Measurements from ENCODE around the gene POLR3F. TPM values are rescaled to one million over a fixed set of nuclear protein-coding genes. Genes with fewer than 3 reads are reported as not detected.

POLR3F gene
- polyA plus RNA-seq, 1 donor from 2014 or later: 47.3 TPM

DNA sequence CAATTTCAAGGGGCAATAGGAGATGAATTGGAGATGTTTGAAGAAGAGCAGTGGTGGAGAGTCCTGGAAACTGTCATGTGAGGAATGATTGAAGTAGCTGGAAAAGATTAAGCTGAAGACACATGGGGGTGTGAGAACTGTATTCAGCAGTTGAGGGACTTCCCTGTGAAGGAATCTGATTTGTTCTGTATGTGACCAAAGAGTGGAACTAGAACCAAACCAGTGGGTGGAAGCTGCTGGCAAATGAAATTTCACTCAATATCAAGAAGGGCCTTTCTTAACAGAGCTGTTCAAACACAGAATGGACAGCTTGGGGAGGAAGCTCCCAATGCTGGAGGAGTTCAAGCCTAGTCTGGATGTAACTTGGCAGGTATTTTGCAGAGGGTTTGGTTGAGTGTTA lies 61.9 kb downstream of the POLR3F start:
- Histone ChIP-seq H3K36me3 (ENCODE audit: insufficient read depth, low read length) (peaks cover 6% of the 10 kb centered on the region), H3K9me2 (ENCODE audit: insufficient read depth, low read length) (no peaks in the 10 kb centered on the region), H3K27ac (ENCODE audit: low read length) (no peak overlapping the region), H3K27me3 (ENCODE audit: insufficient read depth, low read depth, low read length) (no peaks in the 10 kb centered on the region), H3K9ac (ENCODE audit: low read length) (no peak overlapping the region), H2AFZ (ENCODE audit: low read depth, low read length) (no peak overlapping the region), H3K9me3 (ENCODE audit: low read length) (no peaks in the 10 kb centered on the region), H3K4me2 (ENCODE audit: low read length) (no peak overlapping the region), H3K79me2 (replicated peaks; ENCODE audit: insufficient read depth, low read length) (no peaks in the 10 kb centered on the region), H4K20me1 (ENCODE audit: insufficient read depth) (no peaks in the 10 kb centered on the region), H3K4me3 (ENCODE audit: low read length) (no peak overlapping the region), H3F3A (ENCODE audit: insufficient read depth, low read length, poor library complexity, severe bottlenecking) (no peaks in the 10 kb centered on the region)
- no peak for TF ChIP-seq EP300 (conservative IDR thresholded peaks at IDR 0.05; ENCODE audit: poor library complexity, severe bottlenecking)
- TF ChIP-seq, protein P1, sequence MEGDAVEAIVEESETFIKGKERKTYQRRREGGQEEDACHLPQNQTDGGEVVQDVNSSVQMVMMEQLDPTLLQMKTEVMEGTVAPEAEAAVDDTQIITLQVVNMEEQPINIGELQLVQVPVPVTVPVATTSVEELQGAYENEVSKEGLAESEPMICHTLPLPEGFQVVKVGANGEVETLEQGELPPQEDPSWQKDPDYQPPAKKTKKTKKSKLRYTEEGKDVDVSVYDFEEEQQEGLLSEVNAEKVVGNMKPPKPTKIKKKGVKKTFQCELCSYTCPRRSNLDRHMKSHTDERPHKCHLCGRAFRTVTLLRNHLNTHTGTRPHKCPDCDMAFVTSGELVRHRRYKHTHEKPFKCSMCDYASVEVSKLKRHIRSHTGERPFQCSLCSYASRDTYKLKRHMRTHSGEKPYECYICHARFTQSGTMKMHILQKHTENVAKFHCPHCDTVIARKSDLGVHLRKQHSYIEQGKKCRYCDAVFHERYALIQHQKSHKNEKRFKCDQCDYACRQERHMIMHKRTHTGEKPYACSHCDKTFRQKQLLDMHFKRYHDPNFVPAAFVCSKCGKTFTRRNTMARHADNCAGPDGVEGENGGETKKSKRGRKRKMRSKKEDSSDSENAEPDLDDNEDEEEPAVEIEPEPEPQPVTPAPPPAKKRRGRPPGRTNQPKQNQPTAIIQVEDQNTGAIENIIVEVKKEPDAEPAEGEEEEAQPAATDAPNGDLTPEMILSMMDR (IDR thresholded peaks at IDR 0.05; ENCODE audit: poor library complexity, severe bottlenecking): no peak
- no peak for TF ChIP-seq MXI1 (conservative IDR thresholded peaks at IDR 0.05; ENCODE audit: poor library complexity, severe bottlenecking)
- TF ChIP-seq REST (IDR thresholded peaks at IDR 0.05; ENCODE audit: borderline replicate concordance): no peak
- TF ChIP-seq TAF1 (IDR thresholded peaks at IDR 0.05; ENCODE audit: low read depth): no peak
- no peak for TF ChIP-seq POLR2AphosphoS5 (IDR thresholded peaks at IDR 0.05)
- TF ChIP-seq SMC3 (conservative IDR thresholded peaks at IDR 0.05; ENCODE audit: poor library complexity): no peak
- TF ChIP-seq RAD21 (conservative IDR thresholded peaks at IDR 0.05): no peak
- TF ChIP-seq EZH2 (IDR thresholded peaks at IDR 0.05; ENCODE audit: borderline replicate concordance, insufficient read depth, low read length, poor library complexity, severe bottlenecking): no peak

GRCh38 chr20:18532626-18533025 lies 65.4 kb downstream of the POLR3F start:
- Histone ChIP-seq H3K27me3 (ENCODE audit: insufficient read depth, low read depth, low read length) (no peaks in the 10 kb centered on the region), H3K9me2 (ENCODE audit: insufficient read depth, low read length) (no peaks in the 10 kb centered on the region), H3K36me3 (ENCODE audit: insufficient read depth, low read length) (peaks cover 6% of the 10 kb centered on the region), H2AFZ (ENCODE audit: low read depth, low read length) (no peak overlapping the region), H4K20me1 (ENCODE audit: insufficient read depth) (no peaks in the 10 kb centered on the region), H3K4me3 (ENCODE audit: low read length) (no peak overlapping the region), H3K79me2 (replicated peaks; ENCODE audit: insufficient read depth, low read length) (no peaks in the 10 kb centered on the region), H3F3A (ENCODE audit: insufficient read depth, low read length, poor library complexity, severe bottlenecking) (no peaks in the 10 kb centered on the region), H3K9ac (ENCODE audit: low read length) (no peak overlapping the region), H3K27ac (ENCODE audit: low read length) (no peak overlapping the region), H3K4me2 (ENCODE audit: low read length) (no peak overlapping the region), H3K9me3 (ENCODE audit: low read length) (no peaks in the 10 kb centered on the region)
- TF ChIP-seq RAD21 (conservative IDR thresholded peaks at IDR 0.05): no peak
- no peak for TF ChIP-seq REST (IDR thresholded peaks at IDR 0.05; ENCODE audit: borderline replicate concordance)
- TF ChIP-seq, protein P1 (IDR thresholded peaks at IDR 0.05; ENCODE audit: poor library complexity, severe bottlenecking): no peak
- no peak for TF ChIP-seq POLR2AphosphoS5 (IDR thresholded peaks at IDR 0.05)
- TF ChIP-seq EZH2 (IDR thresholded peaks at IDR 0.05; ENCODE audit: borderline replicate concordance, insufficient read depth, low read length, poor library complexity, severe bottlenecking): no peak
- TF ChIP-seq SMC3 (conservative IDR thresholded peaks at IDR 0.05; ENCODE audit: poor library complexity): no peak
- TF ChIP-seq EP300 (conservative IDR thresholded peaks at IDR 0.05; ENCODE audit: poor library complexity, severe bottlenecking): no peak
- TF ChIP-seq MXI1 (conservative IDR thresholded peaks at IDR 0.05; ENCODE audit: poor library complexity, severe bottlenecking): no peak
- no peak for TF ChIP-seq TAF1 (IDR thresholded peaks at IDR 0.05; ENCODE audit: low read depth)

Data from neural cell (in vitro differentiated cells).